ENCODE data around the gene KIRREL3. TPM values are rescaled to one million over a fixed set of nuclear protein-coding genes. Genes with fewer than 3 reads are reported as not detected.

KIRREL3 gene
- total and polyA plus RNA-seq, 4 donors, result 0.02 to 0.71 (median 0.15) TPM; not detected in 1

DNA sequence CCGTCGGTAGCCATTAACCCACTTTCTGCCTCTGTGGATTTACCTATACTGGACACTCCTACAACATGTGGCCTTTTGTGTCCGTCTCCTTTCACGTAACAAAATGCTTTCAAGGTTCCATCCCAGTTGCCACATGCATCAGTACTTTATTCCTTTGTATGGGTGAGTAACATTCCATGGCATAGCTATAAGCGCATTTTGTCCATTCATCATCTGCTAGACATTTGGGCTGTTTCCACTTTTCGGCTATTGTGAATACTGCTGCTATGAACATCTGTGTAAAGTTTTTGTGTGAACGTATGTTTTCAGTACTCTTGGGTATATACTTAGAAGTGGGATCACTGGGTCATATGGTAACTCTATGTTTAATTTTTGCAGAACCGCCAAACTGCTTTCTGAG, 387.9 kb downstream of the KIRREL3 start:
- TF ChIP-seq, protein P1, sequence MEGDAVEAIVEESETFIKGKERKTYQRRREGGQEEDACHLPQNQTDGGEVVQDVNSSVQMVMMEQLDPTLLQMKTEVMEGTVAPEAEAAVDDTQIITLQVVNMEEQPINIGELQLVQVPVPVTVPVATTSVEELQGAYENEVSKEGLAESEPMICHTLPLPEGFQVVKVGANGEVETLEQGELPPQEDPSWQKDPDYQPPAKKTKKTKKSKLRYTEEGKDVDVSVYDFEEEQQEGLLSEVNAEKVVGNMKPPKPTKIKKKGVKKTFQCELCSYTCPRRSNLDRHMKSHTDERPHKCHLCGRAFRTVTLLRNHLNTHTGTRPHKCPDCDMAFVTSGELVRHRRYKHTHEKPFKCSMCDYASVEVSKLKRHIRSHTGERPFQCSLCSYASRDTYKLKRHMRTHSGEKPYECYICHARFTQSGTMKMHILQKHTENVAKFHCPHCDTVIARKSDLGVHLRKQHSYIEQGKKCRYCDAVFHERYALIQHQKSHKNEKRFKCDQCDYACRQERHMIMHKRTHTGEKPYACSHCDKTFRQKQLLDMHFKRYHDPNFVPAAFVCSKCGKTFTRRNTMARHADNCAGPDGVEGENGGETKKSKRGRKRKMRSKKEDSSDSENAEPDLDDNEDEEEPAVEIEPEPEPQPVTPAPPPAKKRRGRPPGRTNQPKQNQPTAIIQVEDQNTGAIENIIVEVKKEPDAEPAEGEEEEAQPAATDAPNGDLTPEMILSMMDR (IDR thresholded peaks at IDR 0.05; ENCODE audit: control extremely low read depth, extremely low read depth), result no peak
- Histone ChIP-seq H3K27ac (ENCODE audit: low read depth in 1 of 2, low read length in 1 of 2) (no peak overlapping the region), H3K9me3 (ENCODE audit: control insufficient read depth in 4 of 4, insufficient read depth in 3 of 4, low read length in 3 of 4) (no peaks in the 10 kb centered on the region), H3K4me1 (ENCODE audit: control insufficient read depth in 5 of 5, insufficient read depth in 5 of 5, low read length in 5 of 5) (no peaks in the 10 kb centered on the region), H3K4me3 (no peak overlapping the region), H3K27me3 (ENCODE audit: control insufficient read depth in 3 of 3, insufficient read depth in 3 of 3, low read length in 2 of 3) (peaks cover 0 to 8% (median 0%) of the 10 kb centered on the region in 3 donors), H3K9ac (ENCODE audit: insufficient read depth in 1 of 2, low read length in 2 of 2) (no peak overlapping the region), H3K36me3 (ENCODE audit: control insufficient read depth in 4 of 4, insufficient read depth in 4 of 4, low read length in 4 of 4) (no peaks in the 10 kb centered on the region)
- no peak for DNase-seq
- ATAC-seq (ENCODE audit: insufficient read depth, low FRiP score), result no peak
- WGBS, 2 donors, result 90 to 94% methylated on average over 8 of the region's 8 CpGs

DNA sequence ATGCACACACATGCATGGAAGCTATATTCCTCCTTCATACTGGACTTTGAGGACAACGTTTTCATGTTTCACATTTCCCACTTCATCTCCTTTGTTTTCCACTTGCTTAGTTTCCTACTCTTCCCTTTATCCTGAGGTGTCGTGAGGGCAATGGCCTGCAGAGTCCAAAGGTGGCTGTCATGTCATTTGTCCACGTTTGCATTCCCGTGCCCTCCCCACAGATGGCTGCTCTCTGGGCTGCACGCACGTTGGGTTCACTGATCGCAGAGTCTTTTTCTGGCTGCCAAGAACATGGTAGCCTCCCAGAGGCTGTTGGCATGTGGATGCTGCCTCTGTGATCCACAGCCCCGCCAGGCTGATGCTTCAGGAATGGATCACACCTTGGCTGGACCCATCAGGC, 389.1 kb downstream of the KIRREL3 start:
- WGBS, 2 donors, result 82 to 86% methylated on average over 8 of the region's 8 CpGs

DNA sequence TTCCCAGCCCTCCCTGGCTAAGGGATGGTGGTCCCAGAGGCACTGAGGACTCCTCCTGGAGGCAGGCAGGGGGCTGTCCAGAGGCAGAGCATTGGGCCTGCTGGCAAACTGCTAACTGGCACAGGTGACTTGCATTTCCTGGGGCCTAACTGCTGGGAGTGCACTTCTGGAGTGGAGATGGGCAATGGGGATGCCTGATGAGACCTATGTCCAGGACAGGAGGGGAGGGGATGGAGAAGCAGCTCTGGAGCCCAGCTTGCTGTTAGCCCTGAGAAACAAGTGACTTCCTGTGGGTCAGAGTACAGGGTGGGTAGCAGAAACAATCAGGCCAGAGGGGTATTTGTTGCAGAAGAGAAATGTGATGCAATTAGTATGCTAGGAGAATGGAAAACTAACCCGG, 391.9 kb downstream of the KIRREL3 start:
- H3K4me3 ChIP-seq, result no peak overlapping the region
- H3K27me3 ChIP-seq (ENCODE audit: control insufficient read depth in 3 of 3, insufficient read depth in 3 of 3, low read length in 2 of 3), result peaks cover 0 to 6% (median 0%) of the 10 kb centered on the region in 3 donors
- H3K27ac ChIP-seq (ENCODE audit: low read depth in 1 of 2, low read length in 1 of 2), result no peak overlapping the region
- 56 to 61% methylated on average over 1 of the region's 1 CpG for WGBS, 2 donors
- DNase-seq, result no peak
- ATAC-seq (ENCODE audit: insufficient read depth, low FRiP score), result no peak
- no peaks in the 10 kb centered on the region for H3K36me3 ChIP-seq (ENCODE audit: control insufficient read depth in 4 of 4, insufficient read depth in 4 of 4, low read length in 4 of 4)
- TF ChIP-seq, protein P1 (IDR thresholded peaks at IDR 0.05; ENCODE audit: control extremely low read depth, extremely low read depth), result no peak
- H3K9me3 ChIP-seq (ENCODE audit: control insufficient read depth in 4 of 4, insufficient read depth in 3 of 4, low read length in 3 of 4), result no peaks in the 10 kb centered on the region
- H3K9ac ChIP-seq (ENCODE audit: insufficient read depth in 1 of 2, low read length in 2 of 2), result no peak overlapping the region
- H3K4me1 ChIP-seq (ENCODE audit: control insufficient read depth in 5 of 5, insufficient read depth in 5 of 5, low read length in 5 of 5), result no peaks in the 10 kb centered on the region

More for the DNA sequence above, 389.1 kb downstream of the KIRREL3 start:
- no peaks in the 10 kb centered on the region for H3K9me3 ChIP-seq (ENCODE audit: control insufficient read depth in 4 of 4, insufficient read depth in 3 of 4, low read length in 3 of 4)
- DNase-seq (no peak), ATAC-seq (ENCODE audit: insufficient read depth, low FRiP score) (no peak)
- H3K9ac ChIP-seq (ENCODE audit: insufficient read depth in 1 of 2, low read length in 2 of 2), result no peak overlapping the region
- H3K27ac ChIP-seq (ENCODE audit: low read depth in 1 of 2, low read length in 1 of 2), result no peak overlapping the region
- peaks cover 0 to 8% (median 0%) of the 10 kb centered on the region in 3 donors for H3K27me3 ChIP-seq (ENCODE audit: control insufficient read depth in 3 of 3, insufficient read depth in 3 of 3, low read length in 2 of 3)
- H3K4me1 ChIP-seq (ENCODE audit: control insufficient read depth in 5 of 5, insufficient read depth in 5 of 5, low read length in 5 of 5), result no peaks in the 10 kb centered on the region
- no peak overlapping the region for H3K4me3 ChIP-seq
- H3K36me3 ChIP-seq (ENCODE audit: control insufficient read depth in 4 of 4, insufficient read depth in 4 of 4, low read length in 4 of 4), result no peaks in the 10 kb centered on the region
- TF ChIP-seq, protein P1 (IDR thresholded peaks at IDR 0.05; ENCODE audit: control extremely low read depth, extremely low read depth), result no peak
